Uterus (tissue), 4 donors: Measurements from ENCODE around the gene ATAD2B. TPM values are rescaled to one million over a fixed set of nuclear protein-coding genes. Genes with fewer than 3 reads are reported as not detected.
A peak's percentile ranks its signal among the peaks of the same experiment; 100 is the strongest.
"Not testable (repeated sequence)": the region's sequence is repeated elsewhere in the genome, so short reads cannot be mapped to it uniquely, and the experiment has no call there.

ENCODE experiments used
- DNase-seq, 2 donors: peaks; one replicate each; pipeline ENCODE4 v3.0.0-alpha.2; 2019 to 2020
- H3K27ac ChIP-seq, 2 donors: fragments of 200-600 bp; sonication (generic); 1 replicate in 1 of 2; 2 replicates in 1 of 2; pipeline ENCODE4 v1.5.1; 2016 to 2018
- H3K27me3 ChIP-seq, 2 donors: fragments of 200-600 bp; sonication (generic); one replicate each; pipeline ENCODE4 v1.5.1; 2018 to 2019; ENCODE audit warnings: control low read depth in 1 of 2
- H3K36me3 ChIP-seq, 2 donors: fragments of 200-600 bp; sonication (generic); one replicate each; pipeline ENCODE4 v1.5.1; 2019; ENCODE audit warnings: control low read depth in 1 of 2
- H3K4me1 ChIP-seq, 2 donors: fragments of 200-600 bp; sonication (generic); one replicate each; pipeline ENCODE4 v1.5.1; 2018 to 2019; ENCODE audit warnings: control low read depth in 1 of 2
- H3K4me3 ChIP-seq, 2 donors: fragments of 200-600 bp; sonication (generic); 1 replicate in 1 of 2; 2 replicates in 1 of 2; pipeline ENCODE4 v1.5.1; 2018 to 2019; ENCODE audit warnings: mild to moderate bottlenecking in 1 of 2
- H3K9me3 ChIP-seq, 2 donors: fragments of 200-600 bp; sonication (generic); one replicate each; pipeline ENCODE4 v1.5.1; 2019; ENCODE audit warnings: control low read depth in 1 of 2
- CTCF ChIP-seq, 4 experiments: fragments of 200-600 bp in 2 of 4; fragments of 450-650 bp in 2 of 4; sonication (generic) in 2 of 4; IDR thresholded peaks; one replicate each; pipeline ENCODE4 v1.5.1; 2016 to 2019; ENCODE audit warnings: antibody characterized with exemption in 4 of 4, mild to moderate bottlenecking in 2 of 4, moderate library complexity in 1 of 4
- POLR2A ChIP-seq, 2 donors: fragments of 450-650 bp; IDR thresholded peaks; one replicate each; pipeline ENCODE4 v1.6.1; 2016; ENCODE audit warnings: antibody characterized with exemption in 2 of 2, mild to moderate bottlenecking in 1 of 2, moderate library complexity in 1 of 2
- intact Hi-C: fragments of 100-400 bp; cut with DNase I; formaldehyde crosslinking; loops from one replicate; pipeline ENCODE4 v1.15.1; 2023; ENCODE audit warnings: low total_unique reads
- total RNA-seq, 4 donors: library from RNA; depleted of rRNA in 3 of 4; stranded (reverse); fragments of >200 nt in 3 of 4; gene quantifications; one replicate each; pipeline versions ENCODE4 v1.1.0 to v1.2.4, GENCODE V29; 2014 to 2023
- donor health status: DM: yes; HTN: yes; CAD: no.

Gene ATAD2B
- total RNA-seq, result 10 to 100 TPM; 14.1 to 67.5 (median 32.3) TPM

- H3K4me3 ChIP-seq, result peak within 1 kb of the TSS; percentile 76 to 95
- no peaks in the 10 kb centered on the region for H3K36me3 ChIP-seq
- peak; percentile 84 to 94 for DNase-seq
- TF ChIP-seq CTCF (IDR thresholded peaks at IDR 0.05) (peak; percentile 70 to 96 (median 94)), POLR2A (IDR thresholded peaks at IDR 0.05) (peak; percentile 64 to 79)
- H3K4me1 ChIP-seq, result peaks cover 0 to 16% of the 10 kb centered on the region in 2 donors
- intact Hi-C loops, result loop anchor here (10.0 kb wide), 1 partner anchor 148 kb away; the partner anchor contains the start of gene SF3B6
- no peaks in the 10 kb centered on the region for H3K9me3 ChIP-seq
- no peaks in the 10 kb centered on the region for H3K27me3 ChIP-seq
- peak within 1 kb of the TSS; percentile 97 to 98 for H3K27ac ChIP-seq
Observed at GRCh38 chr2:23926750-23927571, at the start of gene ATAD2B. ATAD2B (minus strand) TSS chr2:23927123; CDS start chr2:23926770, 353 bp downstream.

- no peak for DNase-seq
- no peak overlapping the region for H3K4me3 ChIP-seq
- H3K27ac ChIP-seq, result no peak overlapping the region
- H3K9me3 ChIP-seq, result no peaks in the 10 kb centered on the region
- TF ChIP-seq CTCF (IDR thresholded peaks at IDR 0.05) (no peak), POLR2A (IDR thresholded peaks at IDR 0.05) (no peak)
- no peaks in the 10 kb centered on the region for H3K27me3 ChIP-seq
- no peaks in the 10 kb centered on the region for H3K36me3 ChIP-seq
- H3K4me1 ChIP-seq, result no peaks in the 10 kb centered on the region
- intact Hi-C loops, result no loop called here
Observed at GRCh38 chr2:23967846-23968245, 40.9 kb upstream of the ATAD2B start.

DNA sequence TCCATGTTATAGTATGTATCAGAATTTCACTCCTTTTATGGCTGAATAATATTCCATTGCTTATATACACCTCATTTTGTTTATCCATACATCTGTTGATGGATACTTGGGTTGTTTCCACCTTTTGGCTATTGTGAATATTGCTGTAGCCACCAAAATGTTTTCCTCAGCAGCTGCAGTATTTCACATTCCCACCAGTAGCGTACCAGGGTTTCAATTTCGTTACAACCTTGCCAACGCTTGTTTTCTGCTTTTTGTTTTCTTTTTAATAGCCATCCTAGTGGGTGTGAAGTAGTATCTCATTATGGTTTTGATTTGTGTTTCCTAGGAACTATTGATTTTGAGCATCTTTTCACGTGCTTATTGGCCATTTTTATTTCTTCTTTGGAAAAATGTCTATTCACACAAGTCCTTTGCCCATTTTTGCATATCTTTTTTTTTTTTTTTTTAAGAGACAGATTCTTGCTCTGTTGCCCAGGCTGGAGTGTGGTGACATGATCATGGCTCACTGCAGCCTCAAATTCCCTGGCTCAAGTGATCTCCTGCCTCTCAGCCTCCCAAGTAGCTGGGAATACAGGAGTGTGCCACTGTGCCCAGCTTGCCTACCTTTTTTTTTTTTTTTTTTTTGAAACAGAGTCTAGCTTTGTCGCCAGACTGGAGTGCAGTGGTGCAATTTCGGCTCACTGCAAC, 27.5 kb upstream of the ATAD2B start:
- TF ChIP-seq CTCF (IDR thresholded peaks at IDR 0.05) (no peak), POLR2A (IDR thresholded peaks at IDR 0.05) (no peak)
- no peaks in the 10 kb centered on the region for H3K36me3 ChIP-seq
- no peaks in the 10 kb centered on the region for H3K9me3 ChIP-seq
- no peak overlapping the region for H3K27ac ChIP-seq
- no peaks in the 10 kb centered on the region for H3K4me1 ChIP-seq
- DNase-seq, result no peak
- H3K27me3 ChIP-seq, result no peaks in the 10 kb centered on the region
- intact Hi-C loops, result no loop called here
- no peak overlapping the region for H3K4me3 ChIP-seq

DNA sequence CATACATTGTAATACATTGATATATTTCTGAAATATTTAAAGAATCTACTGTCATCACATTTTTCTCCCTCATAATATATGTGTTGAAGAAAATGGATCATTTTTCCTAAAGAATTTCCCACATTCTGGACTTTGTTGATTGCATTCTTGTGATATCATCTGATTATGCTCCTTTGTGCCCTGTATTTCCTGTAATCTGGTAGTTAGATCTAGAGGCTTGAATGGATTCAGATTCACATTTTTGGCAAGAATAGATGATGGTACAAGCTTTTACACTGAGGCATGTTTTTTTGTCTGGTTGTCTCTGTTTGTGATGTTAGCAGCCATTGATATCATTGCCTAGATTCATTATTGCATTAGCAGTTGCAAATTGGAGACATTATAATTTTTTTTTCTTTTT, 26.7 kb upstream of the ATAD2B start:
- no peak for DNase-seq
- Histone ChIP-seq H3K27me3 (no peaks in the 10 kb centered on the region), H3K27ac (no peak overlapping the region), H3K4me1 (no peaks in the 10 kb centered on the region), H3K4me3 (no peak overlapping the region), H3K36me3 (no peaks in the 10 kb centered on the region), H3K9me3 (no peaks in the 10 kb centered on the region)
- intact Hi-C loops, result no loop called here
- TF ChIP-seq CTCF (IDR thresholded peaks at IDR 0.05) (no peak), POLR2A (IDR thresholded peaks at IDR 0.05) (no peak)

- intact Hi-C loops, DNase-seq, H3K27ac ChIP-seq: not testable (repeated sequence)
Observed at GRCh38 chr2:23952558-23952957, 25.6 kb upstream of the ATAD2B start.

More at GRCh38 chr2:23952558-23952957, 25.6 kb upstream of the ATAD2B start:
- not testable (repeated sequence) for H3K36me3 ChIP-seq, H3K27me3 ChIP-seq, H3K9me3 ChIP-seq, H3K4me1 ChIP-seq, H3K4me3 ChIP-seq
